ENCODE data around the gene DOC2A. TPM values are rescaled to one million over a fixed set of nuclear protein-coding genes. Genes with fewer than 3 reads are reported as not detected.

The DOC2A gene
- total and polyA plus RNA-seq, 2 donors (not counting 3 experiments of a cell fraction or from before 2014, with no cell fraction given), result 0.60 to 0.63 TPM

DNA sequence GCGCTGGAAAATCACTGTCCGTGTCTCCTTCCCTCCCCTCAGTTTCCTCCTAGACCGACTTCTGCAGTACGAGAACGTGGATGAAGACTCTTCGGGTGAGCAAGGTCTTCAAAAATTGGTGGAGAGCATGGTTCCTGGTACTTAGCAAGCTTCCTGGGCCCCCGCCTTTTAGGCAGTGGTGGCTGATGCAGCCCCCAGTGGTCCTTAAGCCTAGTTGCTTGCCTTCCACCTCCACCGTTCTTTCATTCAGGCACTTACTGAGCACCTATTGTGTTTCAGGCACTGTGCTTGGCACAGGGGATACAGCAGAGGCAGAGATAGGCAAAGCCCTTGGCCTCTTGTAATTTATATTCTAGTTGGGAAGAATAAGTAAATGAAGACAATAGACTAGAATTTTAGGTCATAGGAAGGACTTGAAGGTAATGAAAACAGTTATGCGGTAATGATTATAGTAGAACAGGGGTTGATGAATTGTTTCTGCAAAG lies 14.0 kb downstream of the DOC2A start:
- Histone ChIP-seq H3K27me3 (ENCODE audit: control insufficient read depth in 2 of 2, insufficient read depth in 2 of 2, low read length in 2 of 2) (no peaks in the 10 kb centered on the region), H3K9ac (replicated peaks; ENCODE audit: extremely low read depth, insufficient read depth, low read length) (peak overlapping the region; percentile 81), H3K4me3 (replicated peaks in 1 of 3; ENCODE audit: insufficient read depth in 1 of 3, low read depth in 1 of 3, low read length in 3 of 3) (peak overlapping the region; percentile 70 to 81 (median 73)), H3K9me3 (replicated peaks; ENCODE audit: control insufficient read depth, insufficient read depth, low read length) (no peaks in the 10 kb centered on the region), H2AFZ (ENCODE audit: low read depth, low read length) (peak overlapping the region; percentile 59), H4K20me1 (replicated peaks; ENCODE audit: control insufficient read depth, extremely low read depth, insufficient read depth, low read length) (no peaks in the 10 kb centered on the region), H3K4me1 (ENCODE audit: control insufficient read depth, extremely low read depth, insufficient read depth, low read length) (peaks cover 22% of the 10 kb centered on the region), H3K9me1 (replicated peaks; ENCODE audit: control insufficient read depth, extremely low read depth, insufficient read depth, low read length) (no peaks in the 10 kb centered on the region), H3K4me2 (ENCODE audit: insufficient read depth, low read length) (peak overlapping the region; percentile 84), H3K27ac (ENCODE audit: insufficient read depth, low read depth, low read length) (no peak overlapping the region), H3K79me2 (ENCODE audit: control insufficient read depth, insufficient read depth, low read length) (peaks cover 7% of the 10 kb centered on the region), H3K36me3 (ENCODE audit: control insufficient read depth in 2 of 2, extremely low read depth in 1 of 2, insufficient read depth in 2 of 2, low read length in 2 of 2) (peaks cover 6 to 18% of the 10 kb centered on the region in 2 experiments)
- dilution Hi-C loops (cut with MboI; ENCODE audit: extremely low pct_ligation_motif_present, low sequenced_read_pairs) (loop anchor here (10.0 kb wide), 1 partner anchor 192 kb away; the partner anchor contains the start of gene MAZ), intact Hi-C loops (cut with micrococcal nuclease) (loop anchor here (1.0 to 2.0 kb wide), 4 partner anchors 8 to 186 kb away; partner anchors contain the start of genes CDIPT and TAOK2)
- FAIRE-seq (peak; percentile 74), DNase-seq (ENCODE audit: low read depth, low spot score) (peak; percentile 28)
- ChIA-PET POLR2A (no interaction called here), CTCF (interaction anchor here (0.9 to 1.6 kb wide), 3 partner anchors 9 to 23 kb away, joined by 3 to 5 read pairs (median 4); partner anchors contain the start of gene TAOK2)
- BruUV-seq (replicated peaks), result no TSS peak
- TF ChIP-seq, protein P1, sequence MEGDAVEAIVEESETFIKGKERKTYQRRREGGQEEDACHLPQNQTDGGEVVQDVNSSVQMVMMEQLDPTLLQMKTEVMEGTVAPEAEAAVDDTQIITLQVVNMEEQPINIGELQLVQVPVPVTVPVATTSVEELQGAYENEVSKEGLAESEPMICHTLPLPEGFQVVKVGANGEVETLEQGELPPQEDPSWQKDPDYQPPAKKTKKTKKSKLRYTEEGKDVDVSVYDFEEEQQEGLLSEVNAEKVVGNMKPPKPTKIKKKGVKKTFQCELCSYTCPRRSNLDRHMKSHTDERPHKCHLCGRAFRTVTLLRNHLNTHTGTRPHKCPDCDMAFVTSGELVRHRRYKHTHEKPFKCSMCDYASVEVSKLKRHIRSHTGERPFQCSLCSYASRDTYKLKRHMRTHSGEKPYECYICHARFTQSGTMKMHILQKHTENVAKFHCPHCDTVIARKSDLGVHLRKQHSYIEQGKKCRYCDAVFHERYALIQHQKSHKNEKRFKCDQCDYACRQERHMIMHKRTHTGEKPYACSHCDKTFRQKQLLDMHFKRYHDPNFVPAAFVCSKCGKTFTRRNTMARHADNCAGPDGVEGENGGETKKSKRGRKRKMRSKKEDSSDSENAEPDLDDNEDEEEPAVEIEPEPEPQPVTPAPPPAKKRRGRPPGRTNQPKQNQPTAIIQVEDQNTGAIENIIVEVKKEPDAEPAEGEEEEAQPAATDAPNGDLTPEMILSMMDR (IDR thresholded peaks at IDR 0.05; ENCODE audit: extremely low read depth in 1 of 2, insufficient read depth in 1 of 2, low read depth in 1 of 2, low read length in 2 of 2), result no peak
- TF ChIP-seq MYC (IDR thresholded peaks at IDR 0.05; ENCODE audit: low read depth, low read length) (no peak), MAX (IDR thresholded peaks at IDR 0.05; ENCODE audit: insufficient read depth, insufficient read length) (no peak), GATA2 (IDR thresholded peaks at IDR 0.05; ENCODE audit: insufficient read depth, insufficient read length, low read depth, low read length) (no peak), FOS (IDR thresholded peaks at IDR 0.05; ENCODE audit: borderline replicate concordance, insufficient read depth, low read length) (no peak), POLR2AphosphoS5 (IDR thresholded peaks at IDR 0.05; ENCODE audit: insufficient read depth, low read depth, low read length) (no peak), POLR2A (IDR thresholded peaks at IDR 0.05; ENCODE audit: low read depth, low read length) (no peak), JUN (IDR thresholded peaks at IDR 0.05; ENCODE audit: borderline replicate concordance, insufficient read depth, insufficient read length, low read depth) (no peak), EZH2 (IDR thresholded peaks at IDR 0.05; ENCODE audit: borderline replicate concordance, low read depth, low read length, severe bottlenecking) (no peak)

All from endothelial cell of umbilical vein (primary cell).